Measurements from ENCODE around the gene MCOLN1. TPM values are rescaled to one million over a fixed set of nuclear protein-coding genes. Genes with fewer than 3 reads are reported as not detected.

The MCOLN1 gene
- total and polyA plus RNA-seq, 2 experiments from 2014 or later = 7.2 to 16.1 TPM

DNA sequence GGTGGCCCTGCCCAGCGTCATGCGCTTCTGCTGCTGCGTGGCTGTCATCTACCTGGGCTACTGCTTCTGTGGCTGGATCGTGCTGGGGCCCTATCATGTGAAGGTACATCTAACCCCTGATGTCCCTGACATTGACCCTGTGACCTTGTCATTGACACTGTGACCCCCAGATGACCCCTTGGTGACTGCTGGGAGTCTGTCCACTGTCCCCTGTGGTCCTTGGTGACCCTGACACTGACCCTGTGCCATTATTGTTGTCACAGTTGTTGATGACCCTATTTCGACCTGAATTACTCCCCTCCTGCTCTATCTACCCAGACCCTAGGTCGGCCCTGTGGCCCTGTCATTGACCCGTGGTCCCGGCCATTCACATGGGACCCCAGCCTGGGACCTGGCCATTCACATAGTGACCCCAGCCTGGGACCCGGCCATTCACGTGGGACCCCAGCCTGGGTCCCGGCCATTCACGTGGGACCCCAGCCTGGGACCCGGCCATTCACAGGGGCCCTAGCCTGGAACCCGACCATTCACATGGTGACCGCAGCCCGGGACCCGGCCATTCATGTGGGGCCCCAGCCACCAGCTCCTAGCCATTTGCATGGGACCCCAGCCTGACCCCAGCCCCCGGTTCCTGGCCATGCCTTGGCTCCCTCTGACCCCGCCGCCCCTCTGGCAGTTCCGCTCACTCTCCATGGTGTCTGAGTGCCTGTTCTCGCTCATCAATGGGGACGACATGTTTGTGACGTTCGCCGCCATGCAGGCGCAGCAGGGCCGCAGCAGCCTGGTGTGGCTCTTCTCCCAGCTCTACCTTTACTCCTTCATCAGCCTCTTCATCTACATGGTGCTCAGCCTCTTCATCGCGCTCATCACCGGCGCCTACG is 7.4 kb downstream of the MCOLN1 start:
- ATAC-seq (no peak), DNase-seq (ENCODE audit: low spot score) (no peak)
- Histone ChIP-seq H4K20me1 (replicated peaks; ENCODE audit: insufficient read depth) (no peaks in the 10 kb centered on the region), H3F3A (replicated peaks; ENCODE audit: low read depth) (peaks cover 5% of the 10 kb centered on the region; the same call in 1 of the 2 replicates), H3K36me3 (ENCODE audit: insufficient read depth) (no peaks in the 10 kb centered on the region), H2AFZ (no peak overlapping the region), H3K4me2 (no peak overlapping the region), H3K4me1 (ENCODE audit: insufficient read depth) (no peaks in the 10 kb centered on the region), H3K27me3 (ENCODE audit: insufficient read depth) (no peaks in the 10 kb centered on the region), H3K79me2 (replicated peaks; ENCODE audit: insufficient read depth) (no peaks in the 10 kb centered on the region), H3K4me3 (no peak overlapping the region), H3K9me2 (ENCODE audit: insufficient read depth) (no peaks in the 10 kb centered on the region), H3K27ac (ENCODE audit: low read depth) (no peak overlapping the region)
- Mint-ChIP-seq H3K4me3 (no peak overlapping the region), H3K27me3 (ENCODE audit: insufficient read depth, low read depth, poor library complexity) (peaks cover 5% of the 10 kb centered on the region), H3K4me1 (no peaks in the 10 kb centered on the region; the same call in 2 of the 3 replicates), H3K27ac (no peak overlapping the region), H3K9me3 (no peaks in the 10 kb centered on the region; the same call in 2 of the 3 replicates), H3K36me3 (ENCODE audit: low read depth) (peaks cover 6% of the 10 kb centered on the region)
- TF ChIP-seq, protein P1, sequence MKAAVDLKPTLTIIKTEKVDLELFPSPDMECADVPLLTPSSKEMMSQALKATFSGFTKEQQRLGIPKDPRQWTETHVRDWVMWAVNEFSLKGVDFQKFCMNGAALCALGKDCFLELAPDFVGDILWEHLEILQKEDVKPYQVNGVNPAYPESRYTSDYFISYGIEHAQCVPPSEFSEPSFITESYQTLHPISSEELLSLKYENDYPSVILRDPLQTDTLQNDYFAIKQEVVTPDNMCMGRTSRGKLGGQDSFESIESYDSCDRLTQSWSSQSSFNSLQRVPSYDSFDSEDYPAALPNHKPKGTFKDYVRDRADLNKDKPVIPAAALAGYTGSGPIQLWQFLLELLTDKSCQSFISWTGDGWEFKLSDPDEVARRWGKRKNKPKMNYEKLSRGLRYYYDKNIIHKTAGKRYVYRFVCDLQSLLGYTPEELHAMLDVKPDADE (IDR thresholded peaks at IDR 0.05) = no peak
- TF ChIP-seq, protein P2, sequence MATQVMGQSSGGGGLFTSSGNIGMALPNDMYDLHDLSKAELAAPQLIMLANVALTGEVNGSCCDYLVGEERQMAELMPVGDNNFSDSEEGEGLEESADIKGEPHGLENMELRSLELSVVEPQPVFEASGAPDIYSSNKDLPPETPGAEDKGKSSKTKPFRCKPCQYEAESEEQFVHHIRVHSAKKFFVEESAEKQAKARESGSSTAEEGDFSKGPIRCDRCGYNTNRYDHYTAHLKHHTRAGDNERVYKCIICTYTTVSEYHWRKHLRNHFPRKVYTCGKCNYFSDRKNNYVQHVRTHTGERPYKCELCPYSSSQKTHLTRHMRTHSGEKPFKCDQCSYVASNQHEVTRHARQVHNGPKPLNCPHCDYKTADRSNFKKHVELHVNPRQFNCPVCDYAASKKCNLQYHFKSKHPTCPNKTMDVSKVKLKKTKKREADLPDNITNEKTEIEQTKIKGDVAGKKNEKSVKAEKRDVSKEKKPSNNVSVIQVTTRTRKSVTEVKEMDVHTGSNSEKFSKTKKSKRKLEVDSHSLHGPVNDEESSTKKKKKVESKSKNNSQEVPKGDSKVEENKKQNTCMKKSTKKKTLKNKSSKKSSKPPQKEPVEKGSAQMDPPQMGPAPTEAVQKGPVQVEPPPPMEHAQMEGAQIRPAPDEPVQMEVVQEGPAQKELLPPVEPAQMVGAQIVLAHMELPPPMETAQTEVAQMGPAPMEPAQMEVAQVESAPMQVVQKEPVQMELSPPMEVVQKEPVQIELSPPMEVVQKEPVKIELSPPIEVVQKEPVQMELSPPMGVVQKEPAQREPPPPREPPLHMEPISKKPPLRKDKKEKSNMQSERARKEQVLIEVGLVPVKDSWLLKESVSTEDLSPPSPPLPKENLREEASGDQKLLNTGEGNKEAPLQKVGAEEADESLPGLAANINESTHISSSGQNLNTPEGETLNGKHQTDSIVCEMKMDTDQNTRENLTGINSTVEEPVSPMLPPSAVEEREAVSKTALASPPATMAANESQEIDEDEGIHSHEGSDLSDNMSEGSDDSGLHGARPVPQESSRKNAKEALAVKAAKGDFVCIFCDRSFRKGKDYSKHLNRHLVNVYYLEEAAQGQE (IDR thresholded peaks at IDR 0.05; ENCODE audit: unreplicated experiment) = no peak
- TF ChIP-seq, protein P3, sequence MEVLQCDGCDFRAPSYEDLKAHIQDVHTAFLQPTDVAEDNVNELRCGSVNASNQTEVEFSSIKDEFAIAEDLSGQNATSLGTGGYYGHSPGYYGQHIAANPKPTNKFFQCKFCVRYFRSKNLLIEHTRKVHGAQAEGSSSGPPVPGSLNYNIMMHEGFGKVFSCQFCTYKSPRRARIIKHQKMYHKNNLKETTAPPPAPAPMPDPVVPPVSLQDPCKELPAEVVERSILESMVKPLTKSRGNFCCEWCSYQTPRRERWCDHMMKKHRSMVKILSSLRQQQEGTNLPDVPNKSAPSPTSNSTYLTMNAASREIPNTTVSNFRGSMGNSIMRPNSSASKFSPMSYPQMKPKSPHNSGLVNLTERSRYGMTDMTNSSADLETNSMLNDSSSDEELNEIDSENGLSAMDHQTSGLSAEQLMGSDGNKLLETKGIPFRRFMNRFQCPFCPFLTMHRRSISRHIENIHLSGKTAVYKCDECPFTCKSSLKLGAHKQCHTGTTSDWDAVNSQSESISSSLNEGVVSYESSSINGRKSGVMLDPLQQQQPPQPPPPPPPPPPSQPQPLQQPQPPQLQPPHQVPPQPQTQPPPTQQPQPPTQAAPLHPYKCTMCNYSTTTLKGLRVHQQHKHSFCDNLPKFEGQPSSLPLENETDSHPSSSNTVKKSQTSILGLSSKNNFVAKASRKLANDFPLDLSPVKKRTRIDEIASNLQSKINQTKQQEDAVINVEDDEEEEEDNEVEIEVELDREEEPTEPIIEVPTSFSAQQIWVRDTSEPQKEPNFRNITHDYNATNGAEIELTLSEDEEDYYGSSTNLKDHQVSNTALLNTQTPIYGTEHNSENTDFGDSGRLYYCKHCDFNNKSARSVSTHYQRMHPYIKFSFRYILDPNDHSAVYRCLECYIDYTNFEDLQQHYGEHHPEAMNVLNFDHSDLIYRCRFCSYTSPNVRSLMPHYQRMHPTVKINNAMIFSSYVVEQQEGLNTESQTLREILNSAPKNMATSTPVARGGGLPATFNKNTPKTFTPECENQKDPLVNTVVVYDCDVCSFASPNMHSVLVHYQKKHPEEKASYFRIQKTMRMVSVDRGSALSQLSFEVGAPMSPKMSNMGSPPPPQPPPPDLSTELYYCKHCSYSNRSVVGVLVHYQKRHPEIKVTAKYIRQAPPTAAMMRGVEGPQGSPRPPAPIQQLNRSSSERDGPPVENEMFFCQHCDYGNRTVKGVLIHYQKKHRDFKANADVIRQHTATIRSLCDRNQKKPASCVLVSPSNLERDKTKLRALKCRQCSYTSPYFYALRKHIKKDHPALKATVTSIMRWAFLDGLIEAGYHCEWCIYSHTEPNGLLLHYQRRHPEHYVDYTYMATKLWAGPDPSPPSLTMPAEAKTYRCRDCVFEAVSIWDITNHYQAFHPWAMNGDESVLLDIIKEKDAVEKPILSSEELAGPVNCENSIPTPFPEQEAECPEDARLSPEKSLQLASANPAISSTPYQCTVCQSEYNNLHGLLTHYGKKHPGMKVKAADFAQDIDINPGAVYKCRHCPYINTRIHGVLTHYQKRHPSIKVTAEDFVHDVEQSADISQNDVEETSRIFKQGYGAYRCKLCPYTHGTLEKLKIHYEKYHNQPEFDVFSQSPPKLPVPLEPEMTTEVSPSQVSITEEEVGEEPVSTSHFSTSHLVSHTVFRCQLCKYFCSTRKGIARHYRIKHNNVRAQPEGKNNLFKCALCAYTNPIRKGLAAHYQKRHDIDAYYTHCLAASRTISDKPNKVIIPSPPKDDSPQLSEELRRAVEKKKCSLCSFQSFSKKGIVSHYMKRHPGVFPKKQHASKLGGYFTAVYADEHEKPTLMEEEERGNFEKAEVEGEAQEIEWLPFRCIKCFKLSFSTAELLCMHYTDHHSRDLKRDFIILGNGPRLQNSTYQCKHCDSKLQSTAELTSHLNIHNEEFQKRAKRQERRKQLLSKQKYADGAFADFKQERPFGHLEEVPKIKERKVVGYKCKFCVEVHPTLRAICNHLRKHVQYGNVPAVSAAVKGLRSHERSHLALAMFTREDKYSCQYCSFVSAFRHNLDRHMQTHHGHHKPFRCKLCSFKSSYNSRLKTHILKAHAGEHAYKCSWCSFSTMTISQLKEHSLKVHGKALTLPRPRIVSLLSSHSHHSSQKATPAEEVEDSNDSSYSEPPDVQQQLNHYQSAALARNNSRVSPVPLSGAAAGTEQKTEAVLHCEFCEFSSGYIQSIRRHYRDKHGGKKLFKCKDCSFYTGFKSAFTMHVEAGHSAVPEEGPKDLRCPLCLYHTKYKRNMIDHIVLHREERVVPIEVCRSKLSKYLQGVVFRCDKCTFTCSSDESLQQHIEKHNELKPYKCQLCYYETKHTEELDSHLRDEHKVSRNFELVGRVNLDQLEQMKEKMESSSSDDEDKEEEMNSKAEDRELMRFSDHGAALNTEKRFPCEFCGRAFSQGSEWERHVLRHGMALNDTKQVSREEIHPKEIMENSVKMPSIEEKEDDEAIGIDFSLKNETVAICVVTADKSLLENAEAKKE (CRISPR knock-in tag; IDR thresholded peaks at IDR 0.05) = no peak
- TF ChIP-seq NANOG (IDR thresholded peaks at IDR 0.05; ENCODE audit: borderline replicate concordance) = no peak
- TF ChIP-seq CREB1 (CRISPR knock-in tag; IDR thresholded peaks at IDR 0.05; ENCODE audit: low read depth) = no peak
- no peak for TF ChIP-seq EZH2 (IDR thresholded peaks at IDR 0.05; ENCODE audit: low read depth, unreplicated experiment)
- TF ChIP-seq, protein P4, sequence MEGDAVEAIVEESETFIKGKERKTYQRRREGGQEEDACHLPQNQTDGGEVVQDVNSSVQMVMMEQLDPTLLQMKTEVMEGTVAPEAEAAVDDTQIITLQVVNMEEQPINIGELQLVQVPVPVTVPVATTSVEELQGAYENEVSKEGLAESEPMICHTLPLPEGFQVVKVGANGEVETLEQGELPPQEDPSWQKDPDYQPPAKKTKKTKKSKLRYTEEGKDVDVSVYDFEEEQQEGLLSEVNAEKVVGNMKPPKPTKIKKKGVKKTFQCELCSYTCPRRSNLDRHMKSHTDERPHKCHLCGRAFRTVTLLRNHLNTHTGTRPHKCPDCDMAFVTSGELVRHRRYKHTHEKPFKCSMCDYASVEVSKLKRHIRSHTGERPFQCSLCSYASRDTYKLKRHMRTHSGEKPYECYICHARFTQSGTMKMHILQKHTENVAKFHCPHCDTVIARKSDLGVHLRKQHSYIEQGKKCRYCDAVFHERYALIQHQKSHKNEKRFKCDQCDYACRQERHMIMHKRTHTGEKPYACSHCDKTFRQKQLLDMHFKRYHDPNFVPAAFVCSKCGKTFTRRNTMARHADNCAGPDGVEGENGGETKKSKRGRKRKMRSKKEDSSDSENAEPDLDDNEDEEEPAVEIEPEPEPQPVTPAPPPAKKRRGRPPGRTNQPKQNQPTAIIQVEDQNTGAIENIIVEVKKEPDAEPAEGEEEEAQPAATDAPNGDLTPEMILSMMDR (conservative IDR thresholded peaks at IDR 0.05; ENCODE audit: low read depth in 2 of 2) = no peak
- no peak for TF ChIP-seq JUNB (IDR thresholded peaks at IDR 0.05; ENCODE audit: unreplicated experiment)
- TF ChIP-seq STAT1 (IDR thresholded peaks at IDR 0.05; ENCODE audit: unreplicated experiment) = no peak
- no peak for TF ChIP-seq EZH2phosphoT487 (IDR thresholded peaks at IDR 0.05; ENCODE audit: unreplicated experiment)
- TF ChIP-seq ZNF331 (CRISPR knock-in tag; IDR thresholded peaks at IDR 0.05; ENCODE audit: low read depth) = no peak
- TF ChIP-seq ZNF114 (CRISPR knock-in tag; IDR thresholded peaks at IDR 0.05) = no peak
- no peak for TF ChIP-seq POLR2AphosphoS5 (IDR thresholded peaks at IDR 0.05; ENCODE audit: low read depth)

Measured in GM23338 (cell line).